Middle frontal gyrus (tissue), 1 donor: ENCODE results near the gene BCL11A.

Experiments used
- DNase-seq: peaks from one replicate; pipeline ENCODE4 v3.0.0-alpha.2; 2015; ENCODE audit warnings: low spot score; ENCODE audit errors: extremely low spot score

BCL11A gene

GRCh38 chr2:60409531-60409871 lies 144.0 kb downstream of the BCL11A start:
- DNase-seq: no peak

GRCh38 chr2:60408811-60409530 lies 144.5 kb downstream of the BCL11A start:
- DNase-seq: no peak

- no peak for DNase-seq
These were observed 145.2 kb downstream of the BCL11A start for GRCh38 chr2:60408207-60408606.

GRCh38 chr2:60407398-60407797 lies 146.1 kb downstream of the BCL11A start:
- DNase-seq: no peak

GRCh38 chr2:60406192-60406591 lies 147.3 kb downstream of the BCL11A start:
- no peak for DNase-seq

GRCh38 chr2:60405271-60405919 lies 148.1 kb downstream of the BCL11A start:
- DNase-seq: no peak
